ENCODE data around the gene TGFB3. TPM values are rescaled to one million over a fixed set of nuclear protein-coding genes. Genes with fewer than 3 reads are reported as not detected.
"Not testable (repeated sequence)": the region's sequence is repeated elsewhere in the genome, so short reads cannot be mapped to it uniquely, and the experiment has no call there.

Gene TGFB3
- 0.84 and 2.0 TPM in 2 replicates for total RNA-seq (2014; rRNA removed; shearing (Covaris generic))
- polyA plus RNA-seq (2014; cell fraction: nucleus; rRNA removed), result 7.6 and 16.3 TPM in 2 replicates

DNA sequence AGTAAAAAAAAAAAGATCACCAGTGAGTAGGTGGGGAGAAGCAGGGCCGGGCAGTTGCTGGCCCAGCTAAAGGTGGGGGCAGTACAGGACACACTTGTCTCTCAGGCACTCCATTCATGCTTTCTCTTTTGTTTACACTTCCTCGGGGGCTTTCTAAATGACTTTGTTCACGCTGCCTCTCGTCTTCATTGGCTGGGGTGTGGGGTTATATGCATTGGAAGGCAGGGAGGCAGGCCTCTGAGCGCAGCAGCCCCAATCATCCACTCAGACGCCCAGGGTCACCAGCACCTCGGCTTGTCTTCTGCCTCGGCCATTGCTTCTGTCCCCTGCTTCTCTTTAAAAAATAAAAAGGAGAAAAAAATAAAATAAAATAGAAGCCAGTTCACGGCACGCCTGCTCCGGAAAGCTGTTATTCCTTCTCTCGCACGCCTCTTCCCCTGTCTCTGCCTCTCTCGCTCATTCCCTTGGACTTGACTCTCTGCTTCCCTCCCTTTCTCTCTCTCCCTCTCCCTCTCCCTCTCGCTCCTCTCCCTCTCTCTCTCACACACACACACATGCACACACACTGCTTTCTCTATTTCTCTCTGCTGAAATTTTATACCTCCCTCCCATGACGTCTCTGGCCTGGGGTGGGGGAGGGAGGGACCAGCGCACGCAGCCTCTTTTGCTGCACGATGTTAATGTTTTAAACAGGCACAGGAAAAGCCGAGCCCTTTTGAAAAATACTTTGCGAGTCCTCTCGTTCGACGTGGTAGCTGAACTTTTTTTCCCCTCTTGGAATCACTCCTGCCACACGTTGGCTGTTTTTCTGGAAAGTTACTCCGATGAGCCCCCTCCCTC lies at the start of gene TGFB3:
Gene TGFB3 (minus strand): TSS at position 570 of the 840 bp plus-strand sequence. CDS start 1,102 bp downstream, outside the sequence.
- DNase-seq (ENCODE audit: extremely low read depth, low read depth), result peak; percentile 49

GRCh38 chr14:76024211-76024907 lies 42.6 kb upstream of the TGFB3 start:
- no peak for DNase-seq (ENCODE audit: extremely low read depth, low read depth)

- DNase-seq (ENCODE audit: extremely low read depth, low read depth), result no peak
These were observed 42.0 kb upstream of the TGFB3 start for GRCh38 chr14:76023757-76024156.

- DNase-seq (ENCODE audit: extremely low read depth, low read depth), result no peak
These were observed 41.2 kb upstream of the TGFB3 start for GRCh38 chr14:76022991-76023390.

- no peak for DNase-seq (ENCODE audit: extremely low read depth, low read depth)
These were observed 37.9 kb upstream of the TGFB3 start for GRCh38 chr14:76019676-76020075.

DNA sequence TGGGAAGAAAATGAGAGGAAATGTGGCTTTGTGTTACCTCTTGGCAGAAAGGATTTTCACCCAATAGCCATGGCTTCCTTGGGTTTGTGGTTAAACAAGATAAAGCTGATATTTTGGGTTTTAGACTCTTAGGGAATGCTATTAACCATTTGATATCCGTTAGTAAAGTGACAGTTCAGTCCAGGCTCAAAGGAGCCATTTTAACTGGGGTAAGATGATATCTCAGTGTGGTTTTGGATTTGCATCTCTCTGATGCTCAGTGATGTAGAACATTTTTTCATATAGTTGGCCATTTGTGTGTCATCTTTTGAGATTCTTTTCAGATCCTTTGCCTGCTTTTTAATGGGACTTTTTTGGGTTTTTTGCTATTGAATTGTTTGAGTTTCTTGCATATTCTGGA lies 33.9 kb upstream of the TGFB3 start:
- no peak for DNase-seq (ENCODE audit: extremely low read depth, low read depth)

- no peak for DNase-seq (ENCODE audit: extremely low read depth, low read depth)
These were observed 33.4 kb upstream of the TGFB3 start for GRCh38 chr14:76015191-76015590.

- no peak for DNase-seq (ENCODE audit: extremely low read depth, low read depth)
These were observed 30.6 kb upstream of the TGFB3 start for GRCh38 chr14:76012354-76012753.

DNA sequence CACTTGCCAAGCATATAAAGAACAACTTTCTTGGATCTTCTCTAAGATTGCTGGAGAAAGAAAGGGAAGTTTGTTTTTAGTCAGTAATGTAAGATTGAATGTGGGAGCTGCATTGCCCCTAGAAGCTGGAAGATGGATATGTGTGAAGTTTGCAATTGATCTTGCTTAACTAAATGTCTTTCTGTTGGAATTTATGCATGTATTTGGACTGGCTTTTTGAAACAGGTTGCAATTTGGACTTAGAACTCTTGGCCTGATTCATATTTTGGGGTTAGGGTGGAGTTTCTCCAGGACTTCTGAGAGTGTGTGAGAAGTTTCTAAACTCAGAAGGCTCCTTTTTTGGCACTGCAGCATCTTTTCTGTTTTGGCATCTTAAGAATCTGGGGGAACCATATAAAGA lies 30.1 kb upstream of the TGFB3 start:
- no peak for DNase-seq (ENCODE audit: extremely low read depth, low read depth)

DNA sequence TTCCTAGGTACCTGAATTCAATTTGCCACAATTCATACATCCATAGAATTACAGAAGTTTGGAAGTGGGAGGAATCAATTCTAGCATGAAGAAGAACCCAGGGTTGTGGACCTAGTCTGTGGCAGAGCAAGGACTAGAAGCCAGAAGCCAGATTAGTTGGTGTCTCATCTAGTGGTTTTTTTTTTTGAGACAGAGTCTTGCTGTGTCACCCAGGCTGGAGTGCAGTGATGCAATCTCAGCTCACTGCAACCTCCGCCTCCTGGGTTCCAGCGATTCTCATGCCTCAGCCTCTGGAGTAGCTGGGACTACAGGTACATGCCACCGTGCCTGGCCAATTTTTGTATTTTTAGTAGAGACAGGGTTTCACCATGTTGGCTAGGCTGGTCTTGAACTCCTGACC lies 27.8 kb upstream of the TGFB3 start:
- not testable (repeated sequence) for DNase-seq (ENCODE audit: extremely low read depth, low read depth)

- DNase-seq (ENCODE audit: extremely low read depth, low read depth), result no peak
These were observed 26.1 kb upstream of the TGFB3 start for GRCh38 chr14:76007852-76008251.

GRCh38 chr14:76007379-76007778 lies 25.6 kb upstream of the TGFB3 start:
- no peak for DNase-seq (ENCODE audit: extremely low read depth, low read depth)

DNA sequence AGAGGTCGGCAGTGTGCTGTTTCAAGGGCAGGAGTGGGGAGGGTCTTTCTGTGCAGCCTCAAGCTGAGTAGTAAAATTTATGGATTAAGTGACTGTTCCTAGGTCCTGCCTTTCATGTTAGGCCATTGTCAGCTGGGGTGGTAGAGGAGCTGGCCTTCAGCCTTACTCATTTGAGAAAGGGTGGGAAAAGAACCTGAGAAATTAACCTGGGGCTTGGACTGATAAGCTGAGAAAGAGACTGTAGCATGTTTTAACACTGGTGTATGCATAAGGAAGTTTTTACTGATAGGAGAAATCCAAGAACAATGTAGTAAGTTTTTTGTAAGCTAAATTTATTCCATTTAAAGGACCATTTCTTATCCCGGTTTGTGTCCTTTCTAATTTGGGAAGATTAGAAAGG lies 24.5 kb upstream of the TGFB3 start:
- DNase-seq (ENCODE audit: extremely low read depth, low read depth), result no peak

GRCh38 chr14:76002383-76002782 lies 20.6 kb upstream of the TGFB3 start:
- no peak for DNase-seq (ENCODE audit: extremely low read depth, low read depth)

DNA sequence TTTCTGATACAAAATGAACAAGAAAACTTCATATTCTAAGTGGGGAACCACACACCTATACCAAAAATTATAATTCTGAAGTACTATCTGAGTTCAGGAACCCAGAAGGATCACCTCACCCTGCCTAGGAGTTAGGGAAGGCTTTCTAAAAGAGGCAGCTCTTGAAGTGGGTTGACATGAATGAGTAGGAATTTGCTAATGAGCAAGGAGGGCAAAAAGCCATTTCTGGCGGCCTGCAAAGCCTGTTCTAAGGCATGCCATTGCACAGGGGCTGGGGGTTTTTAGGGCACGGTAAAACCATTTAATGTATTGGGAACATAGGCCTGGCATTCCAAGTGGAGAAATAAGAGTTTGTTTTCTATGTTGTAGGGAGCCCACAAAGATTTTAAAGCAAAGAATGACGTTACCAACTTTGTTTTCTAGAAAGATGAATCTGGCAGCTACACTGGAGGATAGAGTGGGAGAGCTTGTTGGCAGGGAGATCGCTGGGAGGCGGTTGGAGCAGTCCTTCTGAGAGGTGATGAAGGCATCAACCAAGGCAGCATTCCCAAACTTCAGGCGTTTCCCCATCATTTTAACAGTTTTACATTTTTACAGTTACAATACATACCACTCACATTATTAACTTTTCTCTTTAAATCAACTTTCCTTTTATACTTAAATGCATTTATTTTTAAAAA lies 17.9 kb upstream of the TGFB3 start:
- no peak for DNase-seq (ENCODE audit: extremely low read depth, low read depth)

- DNase-seq (ENCODE audit: extremely low read depth, low read depth), result no peak
These were observed 14.7 kb upstream of the TGFB3 start for GRCh38 chr14:75996488-75996887.

- DNase-seq (ENCODE audit: extremely low read depth, low read depth), result no peak
These were observed 13.7 kb upstream of the TGFB3 start for GRCh38 chr14:75995372-75996041.

DNA sequence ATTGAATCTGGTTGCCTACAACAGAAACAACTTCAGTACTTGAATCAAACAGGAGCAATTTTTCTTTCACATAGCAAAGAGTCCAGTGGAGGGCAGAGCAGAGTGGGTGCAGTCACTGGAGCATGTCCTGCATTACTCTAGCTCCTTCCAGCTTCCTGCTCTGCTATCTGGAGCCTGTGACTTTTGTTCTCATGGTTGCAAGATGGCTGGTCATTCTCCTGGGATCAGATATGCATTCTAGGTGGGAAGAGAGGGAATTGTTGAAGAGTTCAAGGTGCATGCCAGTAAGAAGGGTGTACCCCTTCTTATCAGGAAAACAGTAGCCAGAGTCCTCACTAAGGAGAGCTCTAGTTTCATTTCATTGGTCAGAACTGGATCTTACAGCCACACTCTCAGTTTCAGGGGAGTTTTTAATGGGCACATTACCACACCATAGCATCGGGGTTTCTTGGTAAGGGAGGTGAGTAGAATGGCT lies 11.8 kb upstream of the TGFB3 start:
- no peak for DNase-seq (ENCODE audit: extremely low read depth, low read depth)

GRCh38 chr14:75991753-75992152 lies 10.0 kb upstream of the TGFB3 start:
- no peak for DNase-seq (ENCODE audit: extremely low read depth, low read depth)

GRCh38 chr14:75990297-75990696 lies 8.5 kb upstream of the TGFB3 start:
- no peak for DNase-seq (ENCODE audit: extremely low read depth, low read depth)

DNA sequence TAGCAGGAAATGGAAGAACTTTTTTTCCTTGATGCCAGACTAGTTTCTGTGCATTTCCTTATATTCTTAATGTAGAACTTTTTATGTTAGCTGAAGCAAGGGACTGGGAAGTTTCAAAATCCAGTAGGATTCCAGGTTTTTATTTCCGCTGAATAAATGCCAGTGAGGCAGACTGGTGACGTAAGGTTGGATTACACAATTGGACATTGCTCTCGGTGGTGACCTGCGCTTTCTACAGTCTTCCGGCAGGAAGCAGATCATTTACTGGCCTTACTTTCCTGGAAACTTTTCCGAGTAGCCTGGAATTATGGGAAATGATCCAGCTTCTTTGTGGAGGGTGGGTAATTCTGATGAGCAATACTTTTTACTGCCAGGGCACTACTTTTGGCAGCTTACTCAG lies 7.3 kb upstream of the TGFB3 start:
- DNase-seq (ENCODE audit: extremely low read depth, low read depth), result peak; percentile 26
